ENCODE results near the gene ZNF407.

ZNF407 gene

DNA sequence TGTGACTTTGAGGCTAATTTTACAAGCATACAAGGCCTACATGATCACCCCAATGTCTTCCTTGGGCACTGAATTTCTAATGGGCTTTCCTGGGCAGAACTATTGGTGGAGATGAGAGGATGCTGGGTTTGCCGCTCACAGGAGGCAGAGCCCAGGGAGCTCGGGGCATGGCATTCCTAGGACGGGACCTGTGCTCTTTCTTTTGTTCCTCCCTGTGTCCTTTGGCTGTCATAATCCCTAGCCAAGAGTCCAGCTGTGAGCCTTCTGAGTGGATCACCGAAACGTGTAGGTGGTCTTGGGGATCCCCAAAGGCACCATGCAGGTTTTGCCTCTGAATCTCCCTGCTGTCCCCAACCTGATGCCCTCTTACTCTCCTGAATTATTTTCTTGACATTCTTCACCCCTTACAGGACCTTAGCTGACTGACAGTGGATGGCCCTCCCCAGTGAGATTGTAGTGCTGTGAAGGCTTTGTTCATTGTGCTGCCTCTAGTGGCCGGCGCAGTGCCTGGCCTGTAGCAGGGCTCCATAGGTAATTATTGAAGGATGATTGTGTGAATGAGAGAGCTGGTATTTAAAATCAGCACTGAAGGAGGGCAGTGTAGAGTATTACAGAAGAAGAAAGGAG lies 221.9 kb downstream of the ZNF407 start:
- in situ Hi-C loops (cut with HindIII; ENCODE audit: low sequenced_read_pairs) = no loop called here

DNA sequence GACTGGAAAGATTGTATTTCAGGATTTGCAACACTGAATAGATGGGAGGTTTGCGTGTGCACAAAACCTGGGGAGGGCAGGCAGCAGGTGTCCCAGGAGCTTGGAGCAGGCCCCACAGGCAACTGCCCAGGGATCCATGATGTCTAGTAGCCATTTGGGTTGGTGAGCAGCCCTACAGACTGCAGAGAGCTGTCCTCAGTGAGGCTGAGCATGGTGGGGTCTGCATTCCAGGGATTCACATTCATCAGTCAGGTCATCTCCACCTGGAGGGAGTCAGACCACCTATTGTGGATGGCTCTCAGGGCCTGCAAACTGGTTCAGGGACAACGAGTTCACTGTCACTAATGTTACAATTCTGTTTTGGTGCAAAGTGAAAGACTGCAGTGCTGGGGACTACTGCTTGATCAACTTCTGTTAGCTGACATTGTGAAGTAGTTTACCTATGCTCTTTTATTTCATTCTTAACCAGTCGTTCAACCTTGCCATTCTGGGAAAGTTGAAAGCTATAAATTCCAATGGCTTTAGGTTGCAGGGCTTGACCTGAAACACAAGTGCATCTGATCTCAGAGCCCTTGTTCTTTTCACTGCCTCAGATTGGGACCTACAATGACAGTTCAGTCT lies 222.6 kb downstream of the ZNF407 start:
- in situ Hi-C loops (cut with HindIII; ENCODE audit: low sequenced_read_pairs) = no loop called here

DNA sequence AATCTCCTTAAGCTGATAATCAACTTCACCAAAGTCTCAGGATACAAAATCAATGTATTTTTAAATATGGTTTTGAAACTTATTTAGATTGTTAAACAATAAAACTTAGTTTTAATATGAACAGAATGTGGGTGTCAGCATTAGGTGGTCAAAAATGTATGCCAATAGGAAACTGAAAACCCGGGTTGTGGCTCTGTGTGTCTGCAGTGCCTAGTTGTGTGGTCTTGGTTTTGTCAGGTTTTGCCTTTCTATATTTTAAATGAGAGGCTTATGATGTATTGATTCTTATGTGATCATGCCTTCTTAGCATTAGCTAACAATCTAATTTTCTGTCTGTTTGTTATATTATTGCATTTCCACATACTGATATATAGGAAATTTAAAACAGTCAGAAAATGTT lies 227.8 kb downstream of the ZNF407 start:
- in situ Hi-C loops (cut with HindIII; ENCODE audit: low sequenced_read_pairs) = no loop called here

DNA sequence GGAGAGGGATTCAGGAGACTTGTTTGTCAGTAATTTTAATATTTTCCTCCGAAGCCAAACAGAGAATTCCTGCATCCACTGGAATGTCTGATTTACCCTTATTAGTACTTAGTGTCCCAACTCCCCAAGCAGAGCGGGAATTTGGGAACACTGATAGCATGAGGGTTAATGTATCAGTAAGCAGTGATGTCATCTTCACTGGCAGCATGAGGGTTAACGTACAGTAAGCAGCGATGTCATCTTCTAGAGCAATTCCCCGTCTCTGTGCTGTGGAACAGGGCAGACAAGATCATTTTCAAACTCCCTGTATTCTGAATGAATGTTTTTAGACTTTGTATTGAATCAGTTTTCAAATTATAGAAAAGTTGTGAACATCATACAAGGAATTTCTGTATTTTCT lies 228.9 kb downstream of the ZNF407 start:
- in situ Hi-C loops (cut with HindIII; ENCODE audit: low sequenced_read_pairs) = no loop called here

DNA sequence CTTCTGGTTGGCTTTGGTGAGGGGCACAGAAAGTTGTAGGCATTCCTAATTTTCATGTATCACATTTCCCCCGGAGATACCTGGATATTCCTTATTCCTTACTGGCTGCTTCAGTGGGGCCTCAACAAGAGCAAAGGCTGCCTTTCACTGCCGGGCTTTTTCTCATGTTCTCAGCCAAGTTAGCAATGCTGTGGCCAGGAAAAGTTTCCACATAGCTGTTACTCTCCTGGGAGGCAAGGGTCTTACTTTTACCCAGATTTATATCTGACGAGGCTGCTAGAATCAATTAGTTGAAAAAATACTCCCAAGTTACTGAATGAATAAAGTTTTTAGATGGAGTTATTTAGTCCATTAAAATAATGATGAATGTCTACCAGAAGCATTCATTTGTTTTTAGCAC lies 230.5 kb downstream of the ZNF407 start:
- in situ Hi-C loops (cut with HindIII; ENCODE audit: low sequenced_read_pairs) = no loop called here

DNA sequence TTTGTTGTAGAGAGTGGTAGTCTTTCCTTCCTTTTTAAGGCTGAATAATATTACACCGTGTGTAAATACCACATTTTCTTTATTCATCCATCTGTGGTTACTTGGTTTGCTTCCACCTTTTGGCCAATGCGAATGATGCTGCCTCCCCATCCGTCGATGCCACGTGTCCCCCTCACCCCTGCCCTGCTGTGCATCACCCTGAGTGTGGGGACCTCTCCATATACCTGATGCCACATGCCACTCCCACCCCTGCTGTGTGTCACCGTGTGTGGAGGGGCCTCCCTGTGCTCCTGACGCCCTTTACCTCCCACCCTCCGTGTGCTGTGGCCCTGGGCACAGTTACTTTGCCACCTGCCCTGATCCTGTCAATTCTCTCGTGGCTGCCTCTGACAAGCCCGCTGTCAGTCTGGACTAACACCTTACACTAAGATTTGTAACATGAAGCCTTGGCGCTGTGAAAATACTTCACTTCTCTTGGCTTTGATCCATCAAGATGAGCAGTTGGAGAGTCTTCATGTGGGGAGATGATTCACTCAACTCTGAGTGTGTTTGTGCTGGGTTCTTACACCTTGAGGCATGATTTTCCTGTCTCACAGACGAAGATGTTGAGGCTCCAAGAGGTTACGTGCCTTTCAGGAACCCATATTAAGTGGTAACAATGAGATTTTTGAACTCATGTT lies 234.0 kb downstream of the ZNF407 start:
- in situ Hi-C loops (cut with HindIII; ENCODE audit: low sequenced_read_pairs) = no loop called here

DNA sequence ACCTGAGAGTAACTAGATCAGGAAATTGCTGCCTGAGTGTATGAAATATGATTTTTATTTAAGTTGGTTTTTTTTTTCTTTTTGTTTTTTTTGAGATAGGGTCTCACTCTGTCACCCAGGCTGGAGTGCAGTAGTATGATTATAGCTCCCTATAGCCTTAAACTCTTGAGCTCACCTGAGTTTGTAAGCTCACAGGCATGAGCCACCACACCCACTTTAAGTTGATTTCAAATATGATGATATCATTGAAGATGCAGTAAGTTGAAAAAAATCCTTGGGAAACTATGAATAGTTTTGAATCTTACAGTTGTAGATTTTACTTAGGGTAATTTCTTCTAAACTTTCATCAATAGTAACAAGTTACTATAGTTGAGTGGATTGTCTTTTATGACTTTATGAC lies 234.7 kb downstream of the ZNF407 start:
- in situ Hi-C loops (cut with HindIII; ENCODE audit: low sequenced_read_pairs) = no loop called here

DNA sequence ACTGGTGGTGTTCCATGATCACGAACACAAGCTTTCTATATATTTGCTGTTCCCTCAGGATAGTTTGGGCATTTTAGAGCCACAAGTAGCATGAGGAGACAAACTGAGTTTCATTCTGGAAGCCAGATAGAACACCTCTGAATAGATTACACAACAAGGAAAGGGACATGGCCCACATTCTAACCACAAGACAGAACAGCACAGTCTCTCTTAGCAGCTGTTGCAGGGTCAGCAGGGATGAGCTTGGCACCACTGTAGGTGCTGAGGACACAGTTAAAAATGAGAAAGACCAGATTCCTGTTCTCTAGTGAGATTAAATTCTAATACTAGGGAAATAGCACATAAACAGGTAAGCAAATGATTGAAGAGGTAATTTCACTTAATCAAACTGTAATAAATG lies 235.3 kb downstream of the ZNF407 start:
- in situ Hi-C loops (cut with HindIII; ENCODE audit: low sequenced_read_pairs) = no loop called here

DNA sequence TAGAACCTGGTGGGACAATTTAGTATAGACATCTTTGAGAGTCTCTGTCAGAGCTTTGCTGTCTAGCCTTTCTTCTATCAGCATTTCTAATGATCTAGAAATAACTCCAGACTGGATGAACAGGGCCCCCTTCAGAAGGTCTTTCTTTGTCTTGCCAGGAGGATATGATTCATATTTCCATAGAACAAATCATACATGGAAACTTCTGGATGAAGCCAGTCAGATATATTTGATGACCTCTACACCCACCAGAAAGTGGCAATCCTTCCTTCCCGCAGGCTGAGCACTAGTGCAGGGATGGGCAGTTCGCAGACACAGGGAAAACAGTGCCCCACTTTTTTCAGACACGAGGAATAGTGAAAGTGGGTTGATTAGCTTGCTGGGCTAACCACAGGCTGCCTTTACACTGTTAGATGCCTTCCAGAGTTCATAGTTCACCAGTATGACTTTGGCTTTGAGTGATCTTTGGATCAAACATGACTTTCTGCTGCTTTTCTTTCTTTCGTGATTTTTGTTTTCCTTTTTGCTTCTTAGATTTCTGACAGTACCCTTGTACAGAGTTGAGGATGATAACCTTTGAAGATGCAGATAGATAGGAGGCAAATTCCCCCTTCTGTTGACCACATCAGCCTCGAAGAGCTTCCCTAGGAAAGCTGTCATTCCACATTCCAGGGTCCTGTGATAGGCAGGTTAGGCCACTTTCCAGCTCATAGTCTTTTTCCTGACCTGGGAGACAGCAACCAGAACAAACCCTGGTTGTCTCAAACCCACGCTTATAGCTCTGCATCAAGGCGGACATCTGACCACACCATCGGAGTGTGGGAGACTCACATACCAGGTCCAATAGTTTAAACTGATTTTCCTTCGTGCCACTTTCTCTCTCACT lies 237.0 kb downstream of the ZNF407 start:
- in situ Hi-C loops (cut with HindIII; ENCODE audit: low sequenced_read_pairs) = no loop called here

DNA sequence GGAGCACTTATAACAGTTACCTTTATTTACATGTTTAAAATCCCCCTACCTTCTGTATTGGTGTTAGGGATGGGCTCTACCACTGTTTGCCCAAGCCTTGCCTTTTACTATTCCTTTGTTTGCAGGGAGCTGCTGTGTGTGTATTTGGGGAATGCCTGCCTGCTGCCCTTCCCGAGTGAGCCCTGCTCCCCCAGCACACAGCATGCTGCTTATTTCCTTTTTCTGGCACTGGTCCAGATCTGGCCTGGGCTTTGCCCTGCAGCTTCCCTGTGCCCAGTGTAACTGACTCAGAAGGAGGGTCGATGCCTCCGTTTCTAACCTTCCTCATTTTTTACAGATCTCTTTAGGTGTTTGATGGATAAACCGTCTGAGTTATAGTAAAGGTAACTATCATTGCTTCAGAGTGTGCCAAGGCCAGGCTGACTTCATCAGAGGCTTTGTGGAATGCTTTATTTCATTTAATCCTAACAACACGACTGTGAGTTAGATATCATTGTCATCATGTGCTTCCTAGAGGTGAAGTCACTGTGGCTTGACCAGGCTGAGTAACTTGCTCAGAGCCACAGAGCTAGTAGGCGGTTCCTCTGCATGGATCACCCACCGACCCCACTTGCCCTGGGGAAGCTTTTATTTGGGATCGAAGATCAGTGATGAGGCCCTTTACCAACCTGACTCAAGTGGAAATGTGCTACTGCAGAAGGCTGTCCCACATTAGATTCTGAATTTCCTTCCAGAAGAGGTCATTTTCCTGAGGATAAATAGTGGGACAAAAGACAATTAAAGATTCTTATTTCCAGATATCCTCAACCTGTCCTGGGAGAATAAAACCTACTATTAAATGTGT lies 238.8 kb downstream of the ZNF407 start:
- in situ Hi-C loops (cut with HindIII; ENCODE audit: low sequenced_read_pairs) = no loop called here

DNA sequence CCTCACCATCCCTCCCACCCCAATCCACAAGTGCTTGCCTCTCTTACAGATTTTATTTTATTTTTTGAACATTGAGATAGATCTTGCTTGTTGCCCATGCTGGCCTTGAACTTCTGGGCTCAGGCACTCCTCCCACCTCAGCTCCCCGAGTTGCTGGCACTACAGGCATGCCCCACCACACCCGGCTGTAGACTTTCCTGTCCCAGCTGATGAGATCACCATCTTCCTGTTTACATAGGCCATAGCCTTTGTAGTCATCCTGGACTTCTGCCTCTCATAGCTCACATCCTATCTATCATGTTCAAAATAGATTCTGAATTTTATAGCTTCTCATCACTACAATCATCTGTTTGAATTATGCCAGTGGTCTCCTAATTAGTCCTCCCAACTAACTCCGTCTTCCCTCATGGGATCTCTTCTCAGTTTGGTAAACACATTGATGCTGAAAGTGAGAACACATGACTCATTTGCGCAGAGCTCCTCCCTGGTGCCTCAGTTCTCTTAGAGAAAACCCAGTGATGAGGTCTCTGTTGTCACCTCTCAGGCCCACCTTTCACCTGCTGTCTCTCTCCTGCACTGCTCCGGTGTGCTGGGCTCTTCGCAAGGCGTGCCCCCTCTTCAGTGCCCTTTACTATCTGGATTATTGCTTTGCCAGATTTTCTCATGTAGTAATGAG lies 243.0 kb downstream of the ZNF407 start:
- in situ Hi-C loops (cut with HindIII; ENCODE audit: low sequenced_read_pairs) = no loop called here

DNA sequence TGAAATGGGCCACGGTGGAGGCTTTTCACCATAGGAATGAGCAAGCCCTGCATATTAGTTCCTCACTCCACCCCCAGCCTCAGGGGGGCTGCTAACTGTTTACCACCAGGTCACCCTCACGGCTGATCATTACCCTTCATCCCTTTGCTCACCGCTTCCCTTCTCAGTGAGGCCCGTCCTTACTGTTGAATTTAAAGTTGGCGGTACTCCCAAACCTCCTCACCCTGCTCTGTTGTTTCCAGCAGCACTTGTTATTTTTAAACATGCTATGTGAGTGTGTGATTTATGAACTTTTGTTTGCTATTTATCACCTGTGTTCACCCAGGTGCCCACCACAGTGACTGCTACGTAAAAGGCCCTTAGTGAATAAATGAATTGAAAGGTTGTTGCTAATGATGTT lies 243.6 kb downstream of the ZNF407 start:
- in situ Hi-C loops (cut with HindIII; ENCODE audit: low sequenced_read_pairs) = no loop called here

DNA sequence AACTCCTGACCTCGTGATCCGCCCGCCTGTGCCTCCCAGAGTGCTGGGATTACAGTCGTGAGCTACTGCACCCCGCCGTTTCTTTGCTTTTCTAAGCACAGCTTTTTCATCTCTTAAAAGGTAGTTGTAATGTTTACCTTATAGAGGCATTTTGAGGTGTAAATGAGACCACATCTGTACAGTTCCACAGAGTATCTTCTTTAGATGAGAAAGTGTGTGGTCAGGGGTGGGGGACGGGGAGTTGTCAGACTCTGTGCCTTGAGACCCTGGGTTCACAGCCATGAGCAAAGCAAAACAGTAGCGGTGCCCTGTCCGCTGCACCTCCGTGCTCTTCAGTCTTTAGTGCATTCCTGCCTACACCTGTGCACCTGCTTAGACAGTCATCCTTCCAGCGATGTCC lies 251.6 kb downstream of the ZNF407 start:
- in situ Hi-C loops (cut with HindIII; ENCODE audit: low sequenced_read_pairs) = no loop called here

DNA sequence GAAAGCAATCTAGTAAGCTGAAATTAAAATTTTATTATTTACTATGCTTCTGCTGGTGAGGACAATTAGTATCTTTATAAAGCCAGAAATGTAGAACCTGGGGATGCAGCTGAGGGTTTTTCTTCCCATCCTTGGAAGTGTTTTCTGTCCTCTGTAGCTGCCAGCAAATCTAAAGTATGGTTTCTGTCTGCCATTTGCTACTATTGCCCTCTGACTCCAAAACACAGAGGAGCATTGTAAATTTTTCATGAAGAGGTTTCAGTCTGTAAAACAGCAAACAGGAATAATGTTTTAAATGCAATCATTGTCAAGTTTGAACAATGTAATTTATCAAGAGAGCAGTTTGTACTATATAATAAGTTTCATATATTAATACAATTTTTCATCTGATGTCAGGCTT lies 258.8 kb downstream of the ZNF407 start:
- in situ Hi-C loops (cut with HindIII; ENCODE audit: low sequenced_read_pairs) = no loop called here

DNA sequence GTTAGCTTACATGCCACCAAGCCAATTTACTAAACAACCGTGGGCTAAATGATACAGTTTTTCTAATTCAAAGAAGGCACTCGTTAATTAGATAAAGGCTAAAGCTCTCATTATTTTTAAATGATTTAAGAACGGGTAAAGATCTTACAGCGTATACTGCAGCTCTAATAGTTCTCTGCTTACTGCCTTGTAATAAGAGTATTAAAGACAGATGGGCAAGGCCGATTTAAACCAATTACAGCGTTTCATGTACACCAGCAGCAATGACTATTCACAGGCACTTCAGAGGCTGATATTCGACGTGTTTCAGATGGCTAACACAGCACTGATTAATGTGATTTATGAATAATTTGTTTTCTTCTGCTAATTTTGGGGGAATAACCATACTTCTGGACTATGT lies 259.3 kb downstream of the ZNF407 start:
- in situ Hi-C loops (cut with HindIII; ENCODE audit: low sequenced_read_pairs) = no loop called here

DNA sequence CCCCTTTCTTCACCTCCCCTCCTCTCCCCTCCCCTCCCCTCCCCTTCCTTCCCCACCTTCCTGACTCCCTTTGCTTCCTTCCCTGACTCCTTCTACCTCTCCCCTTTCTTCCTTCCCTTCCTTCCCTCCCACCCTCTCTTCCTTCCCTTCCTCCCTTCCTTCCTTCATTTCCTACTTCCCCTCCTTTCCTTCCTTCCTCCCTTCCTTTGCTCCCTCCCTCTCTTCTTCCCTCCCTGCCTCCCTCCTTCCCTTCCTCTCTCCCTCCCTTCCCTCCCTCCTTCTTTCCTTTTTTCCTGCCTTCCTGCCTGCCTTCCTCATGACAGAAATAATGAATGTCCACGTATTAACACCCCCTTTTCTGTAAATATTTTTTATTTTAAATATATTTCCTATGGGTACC lies 260.2 kb downstream of the ZNF407 start:
- in situ Hi-C loops (cut with HindIII; ENCODE audit: low sequenced_read_pairs) = no loop called here

DNA sequence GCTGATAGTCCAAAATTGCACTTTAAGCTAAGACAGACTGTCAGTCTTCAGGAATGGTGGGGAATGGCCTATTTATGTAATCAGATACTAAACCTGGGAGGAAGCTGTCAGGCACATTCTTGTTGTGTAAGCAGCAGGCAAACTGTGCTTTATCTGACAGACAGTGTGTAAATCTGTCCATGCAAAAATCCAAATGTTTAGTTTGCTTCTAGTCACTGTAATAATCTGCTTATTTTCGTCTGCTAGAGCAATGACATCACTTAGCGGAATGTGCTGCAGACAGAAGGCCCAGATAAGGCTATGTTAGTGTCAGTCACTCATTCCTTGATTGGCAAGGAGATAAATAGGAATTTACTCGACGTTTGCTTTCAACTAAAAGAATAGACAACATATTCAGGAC lies 263.5 kb downstream of the ZNF407 start:
- in situ Hi-C loops (cut with HindIII; ENCODE audit: low sequenced_read_pairs) = no loop called here

DNA sequence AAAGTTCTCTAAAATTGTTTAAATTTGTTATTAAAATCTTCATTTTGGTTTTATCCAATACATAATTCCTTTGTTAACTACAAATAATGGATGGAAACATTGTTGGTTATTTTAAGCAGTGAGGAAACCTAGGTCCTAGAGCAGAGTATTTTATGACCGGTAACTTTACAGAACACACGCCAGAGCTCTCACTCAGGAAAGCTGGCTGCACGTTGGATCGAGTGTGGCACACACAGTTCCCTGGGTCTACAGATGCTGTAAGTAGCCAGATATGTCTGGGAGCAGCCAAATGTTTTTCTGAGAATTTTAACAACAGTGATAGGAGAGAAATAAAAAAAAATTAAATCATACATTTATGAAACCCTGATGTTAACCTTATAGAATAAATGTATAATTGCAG lies 264.4 kb downstream of the ZNF407 start:
- in situ Hi-C loops (cut with HindIII; ENCODE audit: low sequenced_read_pairs) = no loop called here

DNA sequence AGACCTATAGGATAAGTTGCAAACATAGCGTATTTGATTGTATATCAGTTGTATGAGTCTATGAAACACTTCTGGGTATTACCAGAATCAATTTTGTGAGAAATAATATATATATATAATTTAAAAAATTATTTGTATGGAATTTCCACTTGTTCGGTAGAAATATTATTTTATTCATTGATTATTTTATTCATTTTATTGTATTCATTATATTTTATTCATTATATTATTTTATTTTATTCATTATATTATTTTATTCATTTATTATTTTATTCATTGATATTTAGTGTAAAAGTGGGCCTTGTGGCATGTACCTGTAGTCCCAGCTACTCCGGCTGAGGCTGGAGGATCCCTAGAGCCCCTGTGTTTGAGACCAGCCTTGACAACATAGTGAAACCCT lies 268.9 kb downstream of the ZNF407 start:
- in situ Hi-C loops (cut with HindIII; ENCODE audit: low sequenced_read_pairs) = no loop called here

DNA sequence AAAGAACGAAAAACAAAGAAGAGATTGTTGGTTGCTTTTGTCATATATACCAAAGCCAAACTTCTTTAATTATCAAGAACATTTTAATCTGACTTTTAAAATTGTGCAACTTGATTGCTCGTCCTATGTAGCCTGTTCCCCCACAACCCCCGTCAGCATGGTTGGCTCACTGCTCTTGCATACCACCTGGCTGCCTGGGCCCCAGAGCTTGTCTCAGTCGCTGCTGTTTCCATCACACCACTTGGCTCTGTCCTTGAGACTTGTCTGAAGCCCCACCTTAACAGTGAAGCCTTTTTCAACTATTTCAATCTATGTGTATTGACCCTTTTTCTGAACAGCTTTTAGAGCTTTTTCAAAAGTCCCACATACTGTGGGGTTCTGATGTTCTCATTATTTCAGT lies 270.8 kb downstream of the ZNF407 start:
- in situ Hi-C loops (cut with HindIII; ENCODE audit: low sequenced_read_pairs) = no loop called here
